GM23338 (cell line): ENCODE results near the gene HDAC8.
"Not testable (repeated sequence)": the region's sequence is repeated elsewhere in the genome, so short reads cannot be mapped to it uniquely, and the experiment has no call there.

Experiments used
- EZH2phosphoT487 ChIP-seq: fragments of 200-600 bp; sonication (generic); IDR thresholded peaks from one replicate; pipeline ENCODE4 v1.8.1; 2018; ENCODE audit warnings: antibody characterized with exemption; ENCODE audit not compliant: unreplicated experiment
- JUNB ChIP-seq: IDR thresholded peaks from one replicate; pipeline ENCODE4 v1.6.1; 2016; ENCODE audit warnings: antibody characterized with exemption; ENCODE audit not compliant: unreplicated experiment
- TF ChIP-seq, protein P1 (sequence below), 2 experiments: fragments of 200-600 bp in 1 of 2; sonication (generic) in 1 of 2; conservative IDR thresholded peaks; 2 replicates each; pipeline versions ENCODE4 v1.5.1 to v1.6.1; 2016 to 2017; ENCODE audit warnings: antibody characterized with exemption in 2 of 2, low read depth in 2 of 2, mild to moderate bottlenecking in 2 of 2, moderate library complexity in 1 of 2

DNA sequence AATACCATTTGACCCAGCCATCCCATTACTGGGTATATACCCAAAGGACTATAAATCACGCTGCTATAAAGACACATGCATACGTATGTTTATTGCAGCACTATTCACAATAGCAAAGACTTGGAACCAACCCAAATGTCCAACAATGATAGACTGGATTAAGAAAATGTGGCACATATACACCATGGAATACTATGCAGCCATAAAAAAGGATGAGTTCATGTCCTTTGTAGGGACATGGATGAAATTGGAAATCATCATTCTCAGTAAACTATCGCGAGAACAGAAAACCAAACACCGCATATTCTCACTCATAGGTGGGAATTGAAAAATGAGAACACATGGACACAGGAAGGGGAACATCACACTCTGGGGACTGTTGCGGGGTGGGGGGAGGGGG lies 82.4 kb downstream of the HDAC8 start:
- TF ChIP-seq, protein P1, sequence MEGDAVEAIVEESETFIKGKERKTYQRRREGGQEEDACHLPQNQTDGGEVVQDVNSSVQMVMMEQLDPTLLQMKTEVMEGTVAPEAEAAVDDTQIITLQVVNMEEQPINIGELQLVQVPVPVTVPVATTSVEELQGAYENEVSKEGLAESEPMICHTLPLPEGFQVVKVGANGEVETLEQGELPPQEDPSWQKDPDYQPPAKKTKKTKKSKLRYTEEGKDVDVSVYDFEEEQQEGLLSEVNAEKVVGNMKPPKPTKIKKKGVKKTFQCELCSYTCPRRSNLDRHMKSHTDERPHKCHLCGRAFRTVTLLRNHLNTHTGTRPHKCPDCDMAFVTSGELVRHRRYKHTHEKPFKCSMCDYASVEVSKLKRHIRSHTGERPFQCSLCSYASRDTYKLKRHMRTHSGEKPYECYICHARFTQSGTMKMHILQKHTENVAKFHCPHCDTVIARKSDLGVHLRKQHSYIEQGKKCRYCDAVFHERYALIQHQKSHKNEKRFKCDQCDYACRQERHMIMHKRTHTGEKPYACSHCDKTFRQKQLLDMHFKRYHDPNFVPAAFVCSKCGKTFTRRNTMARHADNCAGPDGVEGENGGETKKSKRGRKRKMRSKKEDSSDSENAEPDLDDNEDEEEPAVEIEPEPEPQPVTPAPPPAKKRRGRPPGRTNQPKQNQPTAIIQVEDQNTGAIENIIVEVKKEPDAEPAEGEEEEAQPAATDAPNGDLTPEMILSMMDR (conservative IDR thresholded peaks at IDR 0.05; ENCODE audit: low read depth in 2 of 2), result not testable (repeated sequence)
- TF ChIP-seq EZH2phosphoT487, JUNB: not testable (repeated sequence)
